NK-92 treated with Interleukin-12 subunit alpha and Interleukin-12 subunit beta, amount 100 ng/mL, for 24 hours (cell line): ENCODE data around the gene OGFRL1.

ENCODE experiments used
- DNase-seq: peaks from one replicate; lab custom pipeline; 2025; lab: John Stamatoyannopoulos, UW

Gene OGFRL1

DNA sequence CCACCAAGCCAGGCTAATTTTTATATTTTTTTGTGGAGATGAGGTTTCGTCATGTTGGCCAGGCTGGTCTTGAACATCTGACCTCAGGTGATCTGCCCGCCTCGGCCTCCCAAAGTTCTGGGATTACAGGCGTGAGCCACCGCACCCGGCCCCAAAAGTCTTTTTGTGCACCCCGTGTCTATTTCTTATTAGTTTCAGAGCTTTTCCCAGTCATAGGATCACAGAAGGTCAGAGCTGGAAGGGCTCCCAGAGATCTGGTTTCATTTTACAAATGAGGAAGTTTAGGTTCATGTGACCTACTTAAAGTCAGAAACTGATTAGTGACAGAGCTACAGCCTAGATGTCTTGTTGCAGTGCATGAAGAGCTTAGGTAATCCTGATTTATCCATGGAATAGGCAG lies 1.6 kb upstream of the OGFRL1 start:
- no peak for DNase-seq

- DNase-seq, result no peak
These were observed 734 bp upstream of the OGFRL1 start for GRCh38 chr6:71287926-71288227.

DNA sequence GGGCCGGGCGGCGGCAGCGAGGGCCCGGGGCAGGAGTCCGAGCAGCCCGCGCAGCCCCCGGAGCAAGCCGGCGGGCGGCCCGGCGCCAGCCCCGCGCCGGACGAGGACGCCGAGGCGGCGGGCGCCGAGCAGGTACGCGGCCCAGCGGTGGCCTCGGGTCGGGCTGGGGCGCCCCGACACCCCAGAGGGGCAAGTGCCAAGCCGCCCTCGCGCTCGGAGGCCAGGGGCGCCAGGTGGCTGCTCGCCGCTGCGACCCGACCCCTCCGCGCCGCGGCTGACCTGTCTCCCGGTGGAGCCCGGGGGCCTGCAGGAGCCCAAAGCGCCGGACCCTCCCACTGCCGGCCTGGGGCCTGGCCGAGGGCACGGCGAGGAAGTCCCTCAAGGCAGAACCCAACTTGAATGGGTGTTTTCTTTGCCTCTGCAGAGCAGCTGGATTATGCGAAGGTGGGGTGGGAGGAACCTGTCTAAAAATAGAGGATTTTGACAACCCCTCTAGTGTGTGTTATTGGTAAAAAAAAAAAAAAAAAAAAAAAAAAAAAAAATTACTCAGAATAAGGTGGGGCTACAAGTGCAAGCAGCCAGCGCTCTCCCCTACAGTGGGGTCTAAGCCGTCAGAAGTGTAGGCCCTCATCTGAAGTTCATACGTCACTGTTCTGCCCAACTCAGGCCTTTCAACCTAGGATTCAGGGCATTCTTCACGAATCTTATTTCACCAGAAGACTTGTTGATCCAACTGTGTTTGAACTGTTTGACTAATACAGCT lies 609 bp downstream of the OGFRL1 start:
- no peak for DNase-seq

GRCh38 chr6:71289802-71290175 lies 1.2 kb downstream of the OGFRL1 start:
- no peak for DNase-seq

GRCh38 chr6:71290611-71291010 lies 2.0 kb downstream of the OGFRL1 start:
- no peak for DNase-seq

DNA sequence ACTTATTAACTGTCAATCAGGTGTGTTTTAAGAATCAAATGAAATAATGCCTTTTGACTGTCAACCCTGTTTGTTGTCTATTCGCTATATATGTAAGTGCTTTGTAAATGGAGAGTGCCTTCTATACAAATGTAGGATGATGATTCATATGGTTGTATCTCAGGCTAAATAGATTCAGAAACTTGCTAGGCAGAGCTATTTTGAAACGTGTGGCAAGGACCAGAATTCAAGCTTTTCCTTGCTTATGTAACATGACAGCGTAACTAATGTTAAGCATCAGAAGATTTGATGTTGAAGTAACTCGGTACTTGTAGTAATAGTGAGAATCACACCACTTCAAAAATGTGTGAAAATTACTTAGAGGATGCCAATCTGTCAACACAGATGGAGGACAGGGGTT lies 3.4 kb downstream of the OGFRL1 start:
- no peak for DNase-seq

GRCh38 chr6:71294121-71294523 lies 5.5 kb downstream of the OGFRL1 start:
- DNase-seq, result no peak

DNA sequence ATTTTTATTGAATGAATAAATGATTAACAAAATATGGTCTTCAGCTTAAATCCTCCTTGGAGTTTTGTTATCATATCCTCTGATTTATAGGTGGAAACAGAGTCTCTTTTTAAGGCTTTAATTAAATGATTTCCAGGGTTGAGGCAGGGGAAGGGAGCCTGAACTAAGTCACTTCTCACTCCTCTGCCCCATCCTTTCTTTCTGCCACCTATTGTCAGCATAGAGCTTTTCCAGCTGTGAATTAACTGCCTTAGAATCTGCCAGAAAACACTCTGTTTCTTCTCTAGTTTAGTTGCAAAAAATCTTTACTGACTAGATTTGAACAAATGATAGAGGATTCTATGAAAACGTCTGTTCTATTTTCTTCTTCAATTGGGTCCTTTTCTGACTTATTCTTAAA lies 9.8 kb downstream of the OGFRL1 start:
- no peak for DNase-seq

- no peak for DNase-seq
These were observed 11.2 kb downstream of the OGFRL1 start for GRCh38 chr6:71299541-71300470.

GRCh38 chr6:71300561-71301168 lies 12.1 kb downstream of the OGFRL1 start:
- no peak for DNase-seq

DNA sequence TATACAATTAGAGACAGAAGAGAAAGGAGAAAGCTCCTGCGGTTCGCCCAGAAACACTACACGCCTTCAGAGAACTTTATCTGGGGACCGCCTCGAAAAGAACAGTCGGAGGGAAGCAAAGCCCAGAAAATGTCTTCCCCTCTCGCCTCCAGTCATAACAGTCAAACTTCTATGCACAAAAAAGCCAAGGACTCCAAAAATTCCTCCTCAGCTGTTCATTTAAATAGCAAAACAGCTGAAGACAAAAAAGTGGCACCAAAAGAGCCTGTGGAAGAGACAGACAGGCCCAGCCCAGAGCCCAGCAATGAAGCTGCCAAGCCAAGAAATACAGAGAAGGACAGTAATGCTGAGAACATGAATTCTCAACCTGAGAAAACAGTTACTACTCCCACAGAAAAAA lies 12.9 kb downstream of the OGFRL1 start:
- no peak for DNase-seq

DNA sequence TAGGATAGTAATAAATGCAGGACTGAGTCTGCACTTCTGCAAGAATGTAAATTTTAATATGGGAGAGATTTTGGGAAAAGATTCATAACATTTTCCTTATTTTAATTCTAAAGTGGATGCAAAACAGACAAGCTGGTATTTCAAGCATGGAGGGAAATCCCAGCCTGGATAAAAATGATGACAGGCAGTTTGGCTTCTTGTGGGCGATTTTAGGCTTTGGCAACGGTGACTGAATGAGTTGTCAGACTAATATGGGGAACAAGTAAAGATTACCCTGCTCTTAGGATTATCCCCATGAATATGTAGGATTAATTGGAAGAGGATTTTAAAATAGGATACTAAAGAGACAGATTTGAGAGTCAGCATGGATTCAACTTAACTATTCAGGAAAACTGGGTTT lies 21.0 kb downstream of the OGFRL1 start:
- no peak for DNase-seq

GRCh38 chr6:71310261-71310660 lies 21.6 kb downstream of the OGFRL1 start:
- DNase-seq, result no peak

- DNase-seq, result no peak
These were observed 23.5 kb downstream of the OGFRL1 start for GRCh38 chr6:71312089-71312488.

DNA sequence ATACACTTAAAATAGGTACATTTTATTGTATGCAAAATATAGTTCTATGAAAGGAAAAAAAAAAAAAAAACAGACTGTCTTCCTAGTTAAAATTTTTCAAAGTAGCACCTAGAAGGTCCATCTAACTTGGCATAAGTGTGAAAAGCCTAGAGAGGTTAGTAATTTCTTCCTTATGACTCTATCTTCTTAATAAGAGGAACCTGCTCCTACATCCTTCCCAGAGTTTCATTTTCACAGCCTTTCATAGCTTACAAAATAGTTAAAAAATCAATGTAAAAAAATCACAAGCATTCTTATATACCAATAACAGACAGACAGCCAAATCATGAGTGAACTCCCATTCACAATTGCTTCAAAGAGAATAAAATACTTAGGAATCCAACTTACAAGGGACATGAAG lies 28.8 kb downstream of the OGFRL1 start:
- DNase-seq, result no peak

DNA sequence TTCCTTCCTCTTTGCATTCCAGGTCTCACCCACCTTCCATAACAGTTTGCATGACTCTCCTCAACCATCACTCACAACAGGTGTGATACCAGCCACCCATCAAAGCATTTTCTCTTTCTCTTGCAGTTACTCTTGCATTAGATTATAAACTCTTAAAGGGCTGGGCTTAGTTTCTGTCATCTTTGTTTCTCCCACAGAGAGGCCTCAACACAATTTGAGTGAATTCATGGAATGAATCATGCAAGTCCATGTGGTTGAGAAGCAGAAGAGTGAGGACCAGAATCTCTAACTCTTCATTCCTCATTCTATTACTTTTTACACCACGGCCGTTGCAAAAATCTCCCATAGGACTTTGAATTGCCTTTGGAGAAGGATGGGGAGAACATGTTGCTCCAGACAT lies 31.4 kb downstream of the OGFRL1 start:
- DNase-seq, result no peak

DNA sequence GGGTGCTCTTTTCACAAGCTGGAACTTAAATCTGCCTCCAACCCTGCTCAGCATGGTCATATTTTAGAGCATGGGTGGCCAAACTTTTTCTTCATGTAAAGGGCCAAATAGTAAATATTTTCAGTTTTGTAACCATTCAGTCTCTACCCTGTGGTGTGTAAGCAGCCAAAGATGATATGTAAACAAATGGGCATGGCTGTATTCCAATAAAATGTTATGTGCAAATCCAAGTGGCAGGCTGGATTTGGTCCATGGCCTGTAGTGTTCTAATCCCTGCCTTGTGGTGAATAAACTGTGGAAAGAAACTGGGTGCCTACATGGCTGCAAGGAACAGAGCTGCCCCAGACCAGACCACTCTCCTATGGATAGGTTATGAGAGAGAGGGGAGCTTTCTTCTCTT lies 32.7 kb downstream of the OGFRL1 start:
- DNase-seq, result no peak

- no peak for DNase-seq
These were observed 35.7 kb downstream of the OGFRL1 start for GRCh38 chr6:71324194-71324785.

GRCh38 chr6:71326611-71327010 lies 38.0 kb downstream of the OGFRL1 start:
- no peak for DNase-seq

DNA sequence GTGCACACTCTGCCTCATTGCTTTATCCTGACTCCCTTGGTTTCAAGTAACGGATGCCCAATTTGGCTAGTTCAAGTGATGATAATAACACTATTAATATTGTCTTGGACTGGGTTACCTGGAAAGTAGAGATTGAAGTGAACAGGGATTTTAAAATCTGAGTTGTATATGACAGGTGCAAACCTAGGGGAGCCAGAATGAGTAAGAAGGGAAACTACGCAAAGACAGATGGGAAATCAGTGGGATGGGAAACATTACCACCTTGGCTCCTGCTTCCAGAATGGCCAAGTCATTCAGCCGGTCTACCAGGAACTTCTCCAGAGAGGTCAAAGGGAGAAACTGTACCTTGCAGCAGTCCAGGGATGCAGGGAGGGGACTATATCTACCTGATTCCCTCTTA lies 41.9 kb downstream of the OGFRL1 start:
- no peak for DNase-seq

DNA sequence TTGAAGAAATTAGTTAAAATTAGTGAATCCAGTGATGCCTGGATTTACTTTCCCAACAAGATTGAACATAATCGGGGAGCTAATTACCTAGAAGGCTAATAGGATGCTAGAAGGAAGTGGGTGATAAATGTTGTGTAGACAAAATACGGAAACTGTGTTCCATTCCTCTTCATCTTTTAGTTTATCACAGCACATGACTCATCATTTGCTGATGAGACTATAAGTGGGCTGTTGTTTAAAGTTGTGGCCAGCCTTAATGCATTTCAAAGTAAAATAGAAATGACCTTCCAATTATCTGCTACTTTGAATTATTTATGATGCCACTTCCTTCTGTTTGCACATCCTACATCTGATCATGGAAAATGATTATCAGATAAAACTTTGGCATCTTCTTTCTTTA lies 43.4 kb downstream of the OGFRL1 start:
- no peak for DNase-seq

DNA sequence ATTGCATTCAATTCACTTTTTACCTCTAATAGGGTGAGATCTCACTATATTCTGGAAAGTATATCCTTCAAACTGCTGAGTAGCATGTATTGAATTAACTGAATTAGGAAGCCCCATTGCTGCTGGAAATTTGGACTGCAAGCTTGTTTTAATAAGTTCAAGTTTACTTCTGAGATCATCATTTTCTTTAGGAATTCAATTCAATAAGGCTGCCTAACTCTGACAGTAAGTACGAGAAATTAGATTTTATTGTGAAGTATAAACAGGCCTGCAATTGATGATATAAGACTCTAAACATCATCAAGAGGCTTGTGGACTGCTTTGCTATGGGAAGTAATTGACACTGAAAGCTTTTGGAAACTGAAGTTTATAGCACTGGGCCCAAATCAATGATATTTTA lies 44.4 kb downstream of the OGFRL1 start:
- no peak for DNase-seq

GRCh38 chr6:71333697-71334096 lies 45.1 kb downstream of the OGFRL1 start:
- no peak for DNase-seq
